Measurements from ENCODE around the gene TMED5. TPM values are rescaled to one million over a fixed set of nuclear protein-coding genes. Genes with fewer than 3 reads are reported as not detected.
A peak's percentile ranks its signal among the peaks of the same experiment; 100 is the strongest.
"Not testable (repeated sequence)": the region's sequence is repeated elsewhere in the genome, so short reads cannot be mapped to it uniquely, and the experiment has no call there.

Gene TMED5
- total RNA-seq = 98.0 TPM

- DNase-seq (ENCODE audit: low spot score) = peak; percentile 98
Measured at GRCh38 chr1:93179886-93180722, at the start of gene TMED5. Gene TMED5, minus strand, starts transcription at chr1:93180413. Its CDS starts 171 bp downstream, at chr1:93180242.

- no peak for DNase-seq (ENCODE audit: low spot score)
Measured at GRCh38 chr1:93223023-93223675, 42.9 kb upstream of the TMED5 start.

- DNase-seq (ENCODE audit: low spot score) = no peak
Measured at GRCh38 chr1:93221913-93222312, 41.7 kb upstream of the TMED5 start.

DNA sequence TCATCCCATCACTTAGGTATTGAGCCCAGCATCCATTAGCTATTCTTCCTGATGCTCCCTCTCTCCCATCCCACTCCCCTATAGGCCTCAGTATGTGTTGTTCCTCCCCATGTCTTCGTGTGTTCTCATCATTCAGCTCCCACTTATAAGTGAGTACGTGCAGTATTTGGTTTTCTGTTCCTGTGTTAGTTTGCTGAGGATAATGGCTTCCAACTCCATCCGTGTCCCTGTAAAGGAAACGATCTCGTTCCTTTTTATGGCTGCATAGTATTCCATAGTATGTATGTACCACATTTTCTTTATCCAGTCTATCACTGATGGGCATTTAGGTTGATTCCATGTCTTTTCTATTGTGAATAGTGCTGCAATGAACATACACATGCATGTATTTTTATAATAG lies 40.5 kb upstream of the TMED5 start:
- not testable (repeated sequence) for DNase-seq (ENCODE audit: low spot score)

GRCh38 chr1:93219443-93219842 lies 39.2 kb upstream of the TMED5 start:
- no peak for DNase-seq (ENCODE audit: low spot score)

GRCh38 chr1:93215322-93215721 lies 35.1 kb upstream of the TMED5 start:
- DNase-seq (ENCODE audit: low spot score) = no peak

GRCh38 chr1:93207211-93207610 lies 27.0 kb upstream of the TMED5 start:
- DNase-seq (ENCODE audit: low spot score) = no peak

DNA sequence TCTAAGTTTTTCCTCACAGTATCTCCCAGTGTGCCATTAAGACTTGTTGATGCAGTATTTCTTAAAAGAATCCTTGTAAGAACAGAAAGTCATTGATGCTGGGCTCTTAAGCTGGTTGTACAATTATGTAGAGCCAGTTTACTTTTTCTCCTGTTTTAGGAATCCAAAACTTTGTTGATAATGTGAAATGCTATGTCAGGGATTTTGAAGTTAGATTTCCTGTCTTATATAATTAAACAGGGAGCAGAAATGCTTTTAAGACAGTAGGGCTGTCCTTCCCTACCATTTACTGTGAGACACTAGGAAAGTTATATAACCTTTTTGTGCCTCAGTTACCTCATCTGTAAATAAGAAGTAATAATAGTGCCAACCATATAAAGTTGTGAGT lies 26.3 kb upstream of the TMED5 start:
- DNase-seq (ENCODE audit: low spot score) = no peak

DNA sequence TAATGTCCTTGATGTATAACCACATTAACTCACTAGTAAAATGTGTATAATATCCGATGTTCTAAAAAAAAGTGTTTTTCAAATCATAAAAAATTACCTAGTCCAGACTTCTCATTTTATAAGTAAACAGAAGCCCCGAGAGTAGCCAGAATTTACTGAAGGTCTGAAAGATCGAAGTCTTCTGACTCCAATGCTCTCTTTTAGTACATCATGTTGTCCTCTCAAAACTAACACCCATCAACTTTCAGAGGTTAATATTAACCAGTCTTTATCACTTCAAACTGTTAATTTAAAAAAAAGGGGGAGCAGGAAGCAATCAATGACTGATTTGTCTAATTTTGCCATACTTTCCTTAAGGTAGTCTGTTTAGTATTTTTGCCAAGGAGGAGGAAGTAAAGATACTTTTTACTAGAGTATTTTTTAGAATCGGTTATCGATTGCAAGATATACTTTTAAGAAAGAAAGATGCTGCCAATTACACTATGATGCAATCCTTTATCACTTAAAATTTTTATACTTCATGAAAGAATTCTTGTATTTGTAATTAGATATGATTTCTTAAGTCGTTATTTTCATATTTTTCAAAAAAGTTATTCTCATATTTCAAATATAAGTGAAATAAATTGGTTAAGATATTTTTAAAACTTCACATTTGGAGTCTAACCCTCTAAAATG lies 25.8 kb upstream of the TMED5 start:
- no peak for DNase-seq (ENCODE audit: low spot score)

GRCh38 chr1:93200714-93201113 lies 20.5 kb upstream of the TMED5 start:
- no peak for DNase-seq (ENCODE audit: low spot score)

DNA sequence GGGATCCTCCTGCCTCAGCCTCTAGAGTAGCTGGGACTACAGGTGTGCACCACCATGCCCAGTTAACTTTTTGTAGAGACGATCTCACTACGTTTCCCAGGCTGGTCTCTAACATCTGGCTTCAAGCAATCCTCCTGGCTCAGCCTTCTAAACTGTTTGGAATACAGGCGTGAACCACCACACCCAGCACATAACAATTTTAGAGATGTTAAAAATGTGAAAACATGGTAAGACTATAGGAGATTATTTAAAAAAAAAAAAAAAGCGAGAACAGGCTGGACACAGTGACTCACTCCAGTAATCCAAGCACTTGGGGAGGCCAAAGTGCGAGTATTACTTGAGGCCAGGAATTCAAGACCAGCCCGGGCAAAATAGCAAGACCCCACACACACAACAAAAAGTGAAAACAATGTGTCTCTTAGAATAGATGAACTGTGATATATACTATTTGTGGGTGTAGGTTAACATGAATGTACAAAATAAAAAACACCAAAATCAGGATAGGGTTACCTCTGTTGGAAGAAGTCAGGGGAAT lies 19.9 kb upstream of the TMED5 start:
- DNase-seq (ENCODE audit: low spot score) = no peak

- no peak for DNase-seq (ENCODE audit: low spot score)
Measured at GRCh38 chr1:93199150-93199549, 18.9 kb upstream of the TMED5 start.

GRCh38 chr1:93196591-93196990 lies 16.4 kb upstream of the TMED5 start:
- DNase-seq (ENCODE audit: low spot score) = no peak

DNA sequence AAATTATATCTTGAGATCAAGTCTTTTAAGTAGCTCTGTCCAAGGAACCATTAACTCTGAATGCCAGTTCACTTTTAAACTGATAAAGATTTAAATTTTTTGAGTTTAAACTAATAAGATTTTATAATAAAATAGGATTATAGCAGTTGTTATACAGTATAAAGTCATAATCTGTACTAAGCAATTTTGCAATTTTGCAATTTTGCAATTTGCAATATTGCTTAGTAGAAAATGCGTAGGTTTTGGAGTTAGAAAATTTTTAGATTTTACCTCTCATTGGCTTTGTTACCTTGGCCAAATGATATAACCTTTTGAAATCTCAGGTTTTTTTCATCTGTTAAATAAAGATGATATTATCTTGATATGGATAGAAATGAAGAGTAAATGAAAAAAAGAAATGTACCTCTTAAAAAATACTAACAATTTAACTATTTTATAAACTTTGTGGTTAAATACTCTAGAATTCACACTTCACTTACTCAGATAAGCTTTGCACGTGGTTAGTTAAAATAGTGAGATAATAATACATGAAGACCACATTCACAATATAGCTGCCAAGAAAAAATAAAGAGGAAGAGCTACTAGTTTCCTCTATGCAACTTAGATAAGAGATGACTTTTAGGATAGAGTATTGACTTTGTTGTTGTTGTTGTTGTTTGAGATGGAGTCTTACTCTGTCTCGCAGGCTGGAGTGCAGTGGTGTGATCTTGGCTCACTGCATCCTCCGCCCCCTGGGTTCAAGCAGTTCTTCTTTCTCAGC lies 14.2 kb upstream of the TMED5 start:
- no peak for DNase-seq (ENCODE audit: low spot score)

DNA sequence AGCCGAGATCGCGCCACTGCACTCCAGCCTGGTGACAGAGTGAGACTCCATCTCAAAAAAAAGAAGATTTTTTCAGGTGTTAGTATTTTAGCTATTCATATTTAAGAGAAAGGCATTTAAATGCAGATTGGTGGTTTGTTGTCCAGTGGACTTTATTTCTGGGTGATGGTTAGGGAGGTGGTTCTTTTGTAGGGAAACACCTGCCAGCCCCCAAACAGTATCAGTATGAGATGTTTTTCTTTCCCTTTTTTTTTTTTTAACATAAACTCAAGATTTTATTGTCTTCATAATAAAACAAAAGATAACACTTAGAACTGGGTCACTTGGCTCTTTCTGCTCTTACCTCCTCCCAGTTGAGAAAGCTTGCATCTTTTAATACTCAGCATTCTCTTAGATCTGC lies 10.2 kb upstream of the TMED5 start:
- DNase-seq (ENCODE audit: low spot score) = no peak

DNA sequence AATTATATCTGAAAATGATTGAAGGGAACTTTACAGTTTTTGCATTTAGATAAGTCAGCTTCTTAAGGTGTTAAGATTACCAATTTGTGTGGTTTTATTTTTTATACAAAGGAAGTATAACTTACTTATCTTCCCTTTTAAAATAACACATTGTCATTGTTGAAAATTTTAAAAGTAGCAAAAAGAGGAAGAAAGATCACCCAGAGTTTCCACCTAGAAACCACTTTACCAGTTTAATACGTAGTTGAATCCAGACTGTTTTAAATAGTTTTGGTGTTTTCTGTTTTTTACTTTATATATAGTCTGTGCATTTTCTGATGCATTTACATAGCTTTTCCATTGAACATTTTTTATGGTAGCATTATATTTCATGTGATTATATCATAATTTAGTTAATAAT lies 6.5 kb upstream of the TMED5 start:
- DNase-seq (ENCODE audit: low spot score) = no peak

GRCh38 chr1:93180723-93181613 lies 755 bp upstream of the TMED5 start, which contains the start of gene CCDC18:
Gene CCDC18, plus strand, starts transcription at chr1:93180724. Its CDS starts 2,638 bp downstream, at chr1:93183362.
- no peak for DNase-seq (ENCODE audit: low spot score)

GRCh38 chr1:93178418-93178817 lies 1.8 kb downstream of the TMED5 start:
- no peak for DNase-seq (ENCODE audit: low spot score)

DNA sequence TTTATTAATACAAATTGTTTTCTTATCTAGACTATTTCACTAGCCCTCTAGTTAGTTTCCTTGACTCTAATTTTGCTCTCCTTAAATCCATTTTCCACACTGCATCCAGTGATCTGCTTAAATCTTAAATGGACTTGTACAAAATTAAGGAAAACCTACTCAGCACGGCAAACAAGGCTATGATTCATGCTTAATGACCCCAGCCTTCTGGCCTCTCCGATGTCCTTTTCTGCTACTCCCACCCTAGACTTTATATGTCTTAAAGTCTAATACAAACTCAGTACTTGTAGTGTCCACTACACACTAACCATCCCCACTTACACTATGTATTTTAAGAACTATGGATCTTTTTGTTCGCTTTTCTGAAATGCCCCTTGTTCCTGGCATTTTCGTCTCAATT lies 2.2 kb downstream of the TMED5 start:
- DNase-seq (ENCODE audit: low spot score) = no peak

GRCh38 chr1:93174638-93175037 lies 5.6 kb downstream of the TMED5 start:
- not testable (repeated sequence) for DNase-seq (ENCODE audit: low spot score)

DNA sequence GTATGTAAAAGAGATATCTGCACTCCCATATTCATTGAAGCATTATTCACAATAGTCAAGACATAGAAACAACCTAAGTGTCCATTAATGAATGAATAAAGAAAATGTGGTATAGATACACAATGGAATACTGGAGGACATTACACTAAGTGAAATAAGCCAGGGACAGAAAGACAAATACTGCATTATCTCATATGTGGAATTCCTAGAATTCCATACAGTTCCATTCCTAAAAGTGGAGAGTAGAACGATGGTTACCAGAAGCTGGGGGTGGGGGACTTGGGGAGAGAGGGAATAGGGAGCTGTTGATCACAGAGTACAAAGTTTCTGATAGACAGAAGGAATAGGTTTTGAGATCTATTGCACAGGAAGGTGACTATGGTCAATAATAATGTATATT lies 7.4 kb downstream of the TMED5 start:
- no peak for DNase-seq (ENCODE audit: low spot score)

Measured in mucosa of gallbladder (tissue), 1 donor.